HL-60 (cell line): ENCODE data around the gene TMX1.

Experiments used
- DNase-seq, 2 experiments: peaks; one replicate each; pipeline ENCODE4 v3.0.0-alpha.2; 2010 to 2020; ENCODE audit warnings: low read depth in 1 of 2, low spot score in 1 of 2
- H3K27ac ChIP-seq: fragments of 250-450 bp; sonication (Bioruptor Pico); replicated peaks from 2 replicates; pipeline ENCODE4 v1.5.1; 2020; ENCODE audit warnings: mild to moderate bottlenecking, moderate library complexity
- H3K27me3 ChIP-seq: fragments of 250-450 bp; sonication (Bioruptor Pico); 2 replicates; pipeline ENCODE4 v1.5.1; 2021; ENCODE audit warnings: mild to moderate bottlenecking, moderate library complexity; ENCODE audit not compliant: insufficient read depth, poor library complexity, severe bottlenecking
- H3K4me3 ChIP-seq: replicated peaks from 2 replicates; pipeline ENCODE4 v1.5.1; 2011; ENCODE audit warnings: mild to moderate bottlenecking, control low read depth, low read length; ENCODE audit not compliant: insufficient read depth
- GABPA ChIP-seq: IDR thresholded peaks from 2 replicates; pipeline ENCODE4 v1.6.1; 2012; ENCODE audit warnings: low read depth
- POLR2AphosphoS5 ChIP-seq: IDR thresholded peaks from 2 replicates; pipeline ENCODE4 v1.6.1; 2012; ENCODE audit warnings: low read depth
- SPI1 ChIP-seq: IDR thresholded peaks from 2 replicates; pipeline ENCODE4 v1.6.1; 2012; ENCODE audit warnings: low read depth, mild to moderate bottlenecking, borderline replicate concordance
- TF ChIP-seq, protein P1 (sequence below): IDR thresholded peaks from 2 replicates; pipeline ENCODE4 v1.6.1; 2012; ENCODE audit warnings: low read depth; ENCODE audit not compliant: insufficient replicate concordance
- TF ChIP-seq, protein P2 (sequence below): IDR thresholded peaks from one replicate; pipeline ENCODE4 v1.5.1; 2011; ENCODE audit warnings: low read length, control low read depth, inconsistent platforms; ENCODE audit not compliant: insufficient read depth

TMX1 gene

DNA sequence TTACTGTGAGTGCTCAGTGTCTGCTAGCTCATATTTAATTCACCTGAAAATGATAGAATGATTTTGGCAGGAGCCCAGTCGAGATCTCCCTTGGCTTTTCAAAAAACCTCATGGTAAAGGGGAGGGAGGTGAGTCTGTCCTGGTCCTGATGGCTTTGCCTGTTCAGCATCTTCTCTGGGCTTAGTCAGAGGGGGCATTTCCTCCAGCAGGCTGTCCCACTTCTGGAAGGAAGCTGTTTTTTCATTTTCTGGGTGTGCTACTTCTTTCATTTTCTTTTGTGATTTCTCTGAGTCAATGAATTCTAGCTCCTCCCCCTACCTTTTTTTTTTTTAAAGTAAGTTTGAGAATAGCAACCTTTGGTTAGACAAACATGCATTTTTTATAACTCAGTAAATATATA is 58.8 kb downstream of the TMX1 start:
- H3K27ac ChIP-seq: no peak overlapping the region
- TF ChIP-seq, protein P1, sequence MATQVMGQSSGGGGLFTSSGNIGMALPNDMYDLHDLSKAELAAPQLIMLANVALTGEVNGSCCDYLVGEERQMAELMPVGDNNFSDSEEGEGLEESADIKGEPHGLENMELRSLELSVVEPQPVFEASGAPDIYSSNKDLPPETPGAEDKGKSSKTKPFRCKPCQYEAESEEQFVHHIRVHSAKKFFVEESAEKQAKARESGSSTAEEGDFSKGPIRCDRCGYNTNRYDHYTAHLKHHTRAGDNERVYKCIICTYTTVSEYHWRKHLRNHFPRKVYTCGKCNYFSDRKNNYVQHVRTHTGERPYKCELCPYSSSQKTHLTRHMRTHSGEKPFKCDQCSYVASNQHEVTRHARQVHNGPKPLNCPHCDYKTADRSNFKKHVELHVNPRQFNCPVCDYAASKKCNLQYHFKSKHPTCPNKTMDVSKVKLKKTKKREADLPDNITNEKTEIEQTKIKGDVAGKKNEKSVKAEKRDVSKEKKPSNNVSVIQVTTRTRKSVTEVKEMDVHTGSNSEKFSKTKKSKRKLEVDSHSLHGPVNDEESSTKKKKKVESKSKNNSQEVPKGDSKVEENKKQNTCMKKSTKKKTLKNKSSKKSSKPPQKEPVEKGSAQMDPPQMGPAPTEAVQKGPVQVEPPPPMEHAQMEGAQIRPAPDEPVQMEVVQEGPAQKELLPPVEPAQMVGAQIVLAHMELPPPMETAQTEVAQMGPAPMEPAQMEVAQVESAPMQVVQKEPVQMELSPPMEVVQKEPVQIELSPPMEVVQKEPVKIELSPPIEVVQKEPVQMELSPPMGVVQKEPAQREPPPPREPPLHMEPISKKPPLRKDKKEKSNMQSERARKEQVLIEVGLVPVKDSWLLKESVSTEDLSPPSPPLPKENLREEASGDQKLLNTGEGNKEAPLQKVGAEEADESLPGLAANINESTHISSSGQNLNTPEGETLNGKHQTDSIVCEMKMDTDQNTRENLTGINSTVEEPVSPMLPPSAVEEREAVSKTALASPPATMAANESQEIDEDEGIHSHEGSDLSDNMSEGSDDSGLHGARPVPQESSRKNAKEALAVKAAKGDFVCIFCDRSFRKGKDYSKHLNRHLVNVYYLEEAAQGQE: no peak
- no peak for TF ChIP-seq SPI1
- TF ChIP-seq GABPA: no peak
- TF ChIP-seq POLR2AphosphoS5: no peak
- TF ChIP-seq, protein P2, sequence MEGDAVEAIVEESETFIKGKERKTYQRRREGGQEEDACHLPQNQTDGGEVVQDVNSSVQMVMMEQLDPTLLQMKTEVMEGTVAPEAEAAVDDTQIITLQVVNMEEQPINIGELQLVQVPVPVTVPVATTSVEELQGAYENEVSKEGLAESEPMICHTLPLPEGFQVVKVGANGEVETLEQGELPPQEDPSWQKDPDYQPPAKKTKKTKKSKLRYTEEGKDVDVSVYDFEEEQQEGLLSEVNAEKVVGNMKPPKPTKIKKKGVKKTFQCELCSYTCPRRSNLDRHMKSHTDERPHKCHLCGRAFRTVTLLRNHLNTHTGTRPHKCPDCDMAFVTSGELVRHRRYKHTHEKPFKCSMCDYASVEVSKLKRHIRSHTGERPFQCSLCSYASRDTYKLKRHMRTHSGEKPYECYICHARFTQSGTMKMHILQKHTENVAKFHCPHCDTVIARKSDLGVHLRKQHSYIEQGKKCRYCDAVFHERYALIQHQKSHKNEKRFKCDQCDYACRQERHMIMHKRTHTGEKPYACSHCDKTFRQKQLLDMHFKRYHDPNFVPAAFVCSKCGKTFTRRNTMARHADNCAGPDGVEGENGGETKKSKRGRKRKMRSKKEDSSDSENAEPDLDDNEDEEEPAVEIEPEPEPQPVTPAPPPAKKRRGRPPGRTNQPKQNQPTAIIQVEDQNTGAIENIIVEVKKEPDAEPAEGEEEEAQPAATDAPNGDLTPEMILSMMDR: no peak
- no peak for DNase-seq

DNA sequence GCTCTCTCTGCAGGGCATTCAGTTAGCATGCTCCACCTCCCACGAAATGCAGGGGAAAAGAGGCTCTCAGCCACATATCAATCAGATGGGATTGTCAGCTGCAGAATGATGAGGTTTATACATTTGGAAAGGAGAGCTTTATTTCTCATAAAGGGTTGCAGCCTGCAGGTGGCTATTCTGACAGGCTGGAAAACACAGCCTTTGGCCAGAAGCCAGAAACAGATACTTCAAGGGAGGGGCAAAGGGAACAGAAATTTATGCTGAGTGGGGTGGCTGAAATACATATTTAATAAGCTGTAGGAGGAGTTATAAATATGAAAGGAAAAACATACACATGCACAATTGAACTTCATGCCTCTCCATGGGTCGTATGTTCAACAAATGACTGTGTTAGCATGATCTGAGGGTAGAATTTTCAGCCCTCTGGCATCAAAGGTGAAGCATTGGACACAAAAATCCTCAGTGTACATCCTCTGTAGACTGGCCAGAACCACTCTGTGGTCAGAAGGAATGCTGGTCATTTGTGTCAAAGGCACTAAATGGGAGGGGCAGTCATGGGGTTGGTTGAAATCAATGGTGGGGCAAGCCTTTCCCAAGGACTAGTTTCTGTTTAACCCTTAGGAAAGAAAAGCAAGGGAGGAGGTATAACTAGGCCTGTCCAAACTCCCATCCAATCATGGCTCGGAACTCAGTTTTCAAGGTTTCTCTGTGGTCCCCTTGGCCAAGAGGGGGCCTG is 62.4 kb downstream of the TMX1 start:
- H3K4me3 ChIP-seq: no peak overlapping the region
- H3K27me3 ChIP-seq: no peaks in the 10 kb centered on the region
- no peak overlapping the region for H3K27ac ChIP-seq
- no peak for TF ChIP-seq POLR2AphosphoS5
- TF ChIP-seq, protein P2: no peak
- TF ChIP-seq, protein P1: no peak
- no peak for DNase-seq

More for the DNA sequence above, 58.8 kb downstream of the TMX1 start:
- H3K4me3 ChIP-seq: no peak overlapping the region
- H3K27me3 ChIP-seq: no peaks in the 10 kb centered on the region

DNA sequence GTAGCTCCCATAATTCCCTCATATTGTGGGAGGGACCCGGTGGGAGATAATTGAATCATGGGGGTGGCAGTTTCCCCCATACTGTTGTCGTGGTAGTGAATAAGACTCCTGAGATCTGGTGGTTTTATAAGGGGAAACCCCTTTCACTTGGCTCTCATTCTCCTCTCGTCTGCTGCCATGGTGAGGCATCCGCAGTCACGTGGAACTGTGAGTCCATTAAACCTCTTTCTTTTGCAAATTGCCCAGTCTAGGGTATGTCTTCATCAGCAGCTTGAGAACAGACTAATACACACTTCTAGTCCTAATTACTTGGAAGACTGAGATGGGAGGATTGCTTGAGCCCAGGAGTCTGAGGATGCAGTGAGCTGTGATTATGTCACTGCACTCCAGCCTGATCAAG is 64.4 kb downstream of the TMX1 start:
- DNase-seq: no peak
- H3K27ac ChIP-seq: no peak overlapping the region
- no peak overlapping the region for H3K4me3 ChIP-seq
- no peaks in the 10 kb centered on the region for H3K27me3 ChIP-seq
- no peak for TF ChIP-seq POLR2AphosphoS5
- TF ChIP-seq GABPA: no peak

DNA sequence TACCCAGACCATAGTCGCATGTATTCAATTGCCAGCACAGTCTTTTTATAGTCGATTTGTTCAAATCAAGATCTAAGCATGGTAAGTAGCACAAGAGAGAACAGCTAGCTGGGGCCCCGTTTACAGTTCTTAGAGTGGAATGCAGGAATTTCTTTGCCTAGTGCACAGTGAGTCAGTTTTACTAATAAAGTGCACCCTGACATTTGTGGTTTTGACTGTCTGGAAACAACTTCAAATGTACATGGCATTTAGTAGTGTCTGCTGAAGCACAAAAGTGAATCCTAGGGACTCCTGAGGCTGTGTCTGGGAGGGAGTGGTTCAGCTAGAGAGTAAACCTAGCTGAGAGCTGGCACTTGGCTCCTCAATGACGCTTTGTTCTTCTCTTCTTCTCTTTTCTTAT is 64.9 kb downstream of the TMX1 start:
- DNase-seq: no peak
- Histone ChIP-seq H3K4me3 (no peak overlapping the region), H3K27me3 (no peaks in the 10 kb centered on the region), H3K27ac (no peak overlapping the region)
- TF ChIP-seq GABPA (no peak), SPI1 (no peak), POLR2AphosphoS5 (no peak)
- TF ChIP-seq, protein P2: no peak
- TF ChIP-seq, protein P1: no peak
